ENCODE data around the gene PWWP2B.

- no peak for TF ChIP-seq CTCF (IDR thresholded peaks at IDR 0.05)
- TF ChIP-seq POLR2A (IDR thresholded peaks at IDR 0.05) = no peak
These were observed 8.0 kb downstream of the PWWP2B start for GRCh38 chr10:132404911-132405462.
